SK-N-SH treated with all-trans-retinoic acid at 6 μM for 48 hours (cell line): ENCODE measurements around the gene SHROOM1.

ENCODE experiments used
- ATAC-seq: fragments of 200-7000 bp; cut with Tn5 transposase; 3 replicates; pipeline ENCODE4 v1.9.1; 2020; ENCODE audit warnings: mild to moderate bottlenecking, moderate library complexity
- ARNTL ChIP-seq: fragments of 450-650 bp; formaldehyde crosslinking; IDR thresholded peaks from 2 replicates; pipeline ENCODE4 v1.5.0; 2020; ENCODE audit warnings: low read depth, mild to moderate bottlenecking, moderate library complexity, borderline replicate concordance
- BACH2 ChIP-seq: fragments of 250-450 bp; sonication (Bioruptor Pico); IDR thresholded peaks from 2 replicates; pipeline ENCODE4 v1.9.0; 2021; ENCODE audit warnings: mild to moderate bottlenecking, borderline replicate concordance
- CREB5 ChIP-seq: fragments of 250-450 bp; sonication (Bioruptor Pico); IDR thresholded peaks from 2 replicates; pipeline ENCODE4 v1.5.1; 2020; ENCODE audit warnings: low read depth, mild to moderate bottlenecking, moderate library complexity
- CSDC2 ChIP-seq: fragments of 250-450 bp; sonication (Bioruptor Pico); IDR thresholded peaks from 2 replicates; pipeline ENCODE4 v1.5.0; 2020; ENCODE audit warnings: mild to moderate bottlenecking, moderate library complexity
- CSRNP3 ChIP-seq: fragments of 250-450 bp; sonication (Bioruptor Pico); IDR thresholded peaks from 2 replicates; pipeline ENCODE4 v1.5.1; 2021; ENCODE audit warnings: mild to moderate bottlenecking, moderate library complexity
- ESRRG ChIP-seq: fragments of 250-450 bp; sonication (Bioruptor Pico); IDR thresholded peaks from 2 replicates; pipeline ENCODE4 v1.6.1; 2021; ENCODE audit warnings: mild to moderate bottlenecking
- GLIS3 ChIP-seq: fragments of 250-450 bp; sonication (Bioruptor Pico); IDR thresholded peaks from 2 replicates; pipeline ENCODE4 v1.5.0; 2020; ENCODE audit warnings: mild to moderate bottlenecking, moderate library complexity
- ISL1 ChIP-seq: fragments of 250-450 bp; sonication (Bioruptor Pico); IDR thresholded peaks from 2 replicates; pipeline ENCODE4 v2.1.2; 2022; ENCODE audit warnings: mild to moderate bottlenecking, moderate library complexity
- OSR1 ChIP-seq: fragments of 250-450 bp; sonication (Bioruptor Pico); IDR thresholded peaks from 2 replicates; pipeline ENCODE4 v1.8.0; 2022; ENCODE audit warnings: moderate library complexity, mild to moderate bottlenecking, inconsistent platforms
- PATZ1 ChIP-seq: fragments of 250-450 bp; sonication (Bioruptor Pico); IDR thresholded peaks from 2 replicates; pipeline ENCODE4 v1.8.0; 2020; ENCODE audit warnings: mild to moderate bottlenecking, moderate library complexity, borderline replicate concordance
- POU6F1 ChIP-seq: fragments of 250-450 bp; sonication (Bioruptor Pico); IDR thresholded peaks from 2 replicates; pipeline ENCODE4 v1.8.0; 2021; ENCODE audit warnings: low read depth, mild to moderate bottlenecking, moderate library complexity, borderline replicate concordance
- PPARA ChIP-seq: fragments of 250-450 bp; sonication (Bioruptor Pico); IDR thresholded peaks from 2 replicates; pipeline ENCODE4 v1.5.0; 2020; ENCODE audit warnings: mild to moderate bottlenecking, borderline replicate concordance
- RARB ChIP-seq: fragments of 250-450 bp; sonication (Bioruptor Pico); IDR thresholded peaks from 2 replicates; pipeline ENCODE4 v1.8.0; 2021; ENCODE audit warnings: mild to moderate bottlenecking, moderate library complexity
- SNAI2 ChIP-seq: fragments of 250-450 bp; sonication (Bioruptor Pico); IDR thresholded peaks from 2 replicates; pipeline ENCODE4 v1.5.0; 2020; ENCODE audit warnings: mild to moderate bottlenecking, moderate library complexity
- TCF4 ChIP-seq: fragments of 250-450 bp; sonication (Bioruptor Pico); IDR thresholded peaks from 2 replicates; pipeline ENCODE4 v1.8.0; 2021; ENCODE audit warnings: mild to moderate bottlenecking, moderate library complexity, borderline replicate concordance
- TOX ChIP-seq: fragments of 250-450 bp; sonication (Bioruptor Pico); IDR thresholded peaks from 2 replicates; pipeline ENCODE4 v1.8.0; 2021; ENCODE audit warnings: mild to moderate bottlenecking, moderate library complexity, borderline replicate concordance
- TSHZ2 ChIP-seq: fragments of 250-450 bp; sonication (Bioruptor Pico); IDR thresholded peaks from 2 replicates; pipeline ENCODE4 v1.5.0; 2020; ENCODE audit warnings: mild to moderate bottlenecking, moderate library complexity
- ZC3H10 ChIP-seq: fragments of 250-450 bp; sonication (Bioruptor Pico); IDR thresholded peaks from 2 replicates; pipeline ENCODE4 v1.5.1; 2021; ENCODE audit warnings: mild to moderate bottlenecking, moderate library complexity
- ZFP3 ChIP-seq: fragments of 250-450 bp; sonication (Bioruptor Pico); IDR thresholded peaks from 2 replicates; pipeline ENCODE4 v1.5.0; 2020; ENCODE audit warnings: mild to moderate bottlenecking, moderate library complexity
- ZFP30 ChIP-seq: fragments of 450-650 bp; formaldehyde crosslinking; IDR thresholded peaks from 2 replicates; pipeline ENCODE4 v1.5.0; 2022; ENCODE audit warnings: mild to moderate bottlenecking, moderate library complexity
- ZNF565 ChIP-seq: fragments of 450-650 bp; formaldehyde crosslinking; conservative IDR thresholded peaks from 2 replicates; pipeline ENCODE4 v1.5.0; 2020; ENCODE audit warnings: low read depth, mild to moderate bottlenecking, moderate library complexity
- ZNF70 ChIP-seq: fragments of 450-650 bp; formaldehyde crosslinking; IDR thresholded peaks from 2 replicates; pipeline ENCODE4 v1.5.0; 2020; ENCODE audit warnings: mild to moderate bottlenecking, moderate library complexity
- ZNF8 ChIP-seq: fragments of 450-650 bp; formaldehyde crosslinking; IDR thresholded peaks from 2 replicates; pipeline ENCODE4 v1.5.0; 2020; ENCODE audit warnings: mild to moderate bottlenecking, moderate library complexity

Gene SHROOM1

GRCh38 chr5:132841305-132841704 is 10.9 kb upstream of the SHROOM1 start:
- no peak for ATAC-seq
- TF ChIP-seq CREB5 (CRISPR knock-in tag) = no peak
- no peak for TF ChIP-seq ARNTL (CRISPR knock-in tag)
- no peak for TF ChIP-seq TOX
- no peak for TF ChIP-seq ZC3H10 (CRISPR knock-in tag)
- TF ChIP-seq ESRRG (CRISPR knock-in tag) = no peak
- TF ChIP-seq ZFP3 (CRISPR knock-in tag) = no peak
- no peak for TF ChIP-seq TCF4 (CRISPR knock-in tag)
- no peak for TF ChIP-seq SNAI2 (CRISPR knock-in tag)
- TF ChIP-seq RARB (CRISPR knock-in tag) = no peak
- TF ChIP-seq ZNF8 = no peak
- no peak for TF ChIP-seq OSR1
- no peak for TF ChIP-seq PPARA (CRISPR knock-in tag)
- TF ChIP-seq POU6F1 (CRISPR knock-in tag) = no peak
- TF ChIP-seq, all 23 proteins: peak for 0

GRCh38 chr5:132840896-132841295 is 10.4 kb upstream of the SHROOM1 start:
- TF ChIP-seq SNAI2 (CRISPR knock-in tag) (no peak), BACH2 (CRISPR knock-in tag) (no peak), ARNTL (CRISPR knock-in tag) (no peak), RARB (CRISPR knock-in tag) (no peak), CSDC2 (no peak), ZFP3 (CRISPR knock-in tag) (no peak), PPARA (CRISPR knock-in tag) (no peak), POU6F1 (CRISPR knock-in tag) (no peak), ESRRG (CRISPR knock-in tag) (no peak), ZNF70 (no peak), TOX (no peak), ZFP30 (CRISPR knock-in tag) (no peak), ZNF565 (CRISPR knock-in tag) (no peak), ZC3H10 (CRISPR knock-in tag) (no peak), TSHZ2 (CRISPR knock-in tag) (no peak), ISL1 (no peak), GLIS3 (CRISPR knock-in tag) (no peak), OSR1 (no peak), PATZ1 (CRISPR knock-in tag) (no peak)
- ATAC-seq = no peak

- no peak for ATAC-seq
- TF ChIP-seq CSRNP3 (CRISPR knock-in tag) = no peak
- TF ChIP-seq BACH2 (CRISPR knock-in tag) = no peak
- TF ChIP-seq SNAI2 (CRISPR knock-in tag) = no peak
- no peak for TF ChIP-seq ESRRG (CRISPR knock-in tag)
- no peak for TF ChIP-seq TOX
- TF ChIP-seq OSR1 = no peak
- no peak for TF ChIP-seq ZFP3 (CRISPR knock-in tag)
- no peak for TF ChIP-seq ARNTL (CRISPR knock-in tag)
- TF ChIP-seq PATZ1 (CRISPR knock-in tag) = no peak
- no peak for TF ChIP-seq POU6F1 (CRISPR knock-in tag)
- no peak for TF ChIP-seq ZNF565 (CRISPR knock-in tag)
Measured at GRCh38 chr5:132840313-132840712, 9.9 kb upstream of the SHROOM1 start.
